K562 (cell line): Measurements from ENCODE around the gene AAGAB. TPM values are rescaled to one million over a fixed set of nuclear protein-coding genes. Genes with fewer than 3 reads are reported as not detected.

Experiments used
- ATAC-seq: fragments of 200-7000 bp; cut with Tn5 transposase; 3 replicates; pipeline ENCODE4 v1.9.1; 2020; ENCODE audit warnings: moderate library complexity
- BruUV-seq: library from RNA; stranded (reverse); fragments of 400-500 nt; replicated peaks from 2 replicates; lab custom pipeline; 2021; lab: Mats Ljungman, UMichigan
- CTCF ChIA-PET: fragments of 300-600 bp; formaldehyde crosslinking; extraction: SDS; loops from one replicate; lab custom pipeline; 2021; ENCODE audit warnings: low intra/inter-chr PET ratio; lab: Yijun Ruan, JAX
- POLR2A ChIA-PET: fragments of 300-600, 350-650 bp; sonication (Branson Sonifier 250); formaldehyde crosslinking; extraction: SDS; loops from one replicate; lab custom pipeline; 2021; ENCODE audit warnings: antibody characterized with exemption, inconsistent platforms; lab: Yijun Ruan, JAX
- DNase-seq, 4 experiments: peaks; one replicate each; pipeline versions ENCODE4 v3.0.0 to v3.0.0-alpha.2; 2011 to 2018; ENCODE audit warnings: low spot score in 3 of 4, mixed read lengths in 3 of 4; ENCODE audit errors: extremely low read depth in 1 of 4
- FAIRE-seq: peaks from 2 replicates; lab custom pipeline; 2011; peaks lifted over from hg19 to GRCh38; lab: Jason Lieb, UNC
- H2AFZ ChIP-seq: 2 replicates; pipeline ENCODE4 v1.6.0; 2011; ENCODE audit warnings: low read depth, low read length, control low read depth, inconsistent platforms
- H3K27ac ChIP-seq: fragments of 200-600 bp; 3 replicates; pipeline ENCODE4 v1.8.0; 2011; ENCODE audit warnings: low read depth, mild to moderate bottlenecking, control low read depth, inconsistent platforms, low read length, moderate library complexity, mixed read lengths; ENCODE audit errors: extremely low read depth
- H3K27me3 ChIP-seq, 2 experiments: fragments of 300-600 bp in 1 of 2; 2 replicates in 1 of 2; 3 replicates in 1 of 2; pipeline versions ENCODE4 v1.6.0 to v1.8.0; 2011; ENCODE audit warnings: inconsistent platforms in 2 of 2, low read length in 2 of 2, mild to moderate bottlenecking in 1 of 2, mixed read lengths in 1 of 2, moderate library complexity in 1 of 2; ENCODE audit not compliant: control insufficient read depth in 2 of 2, insufficient read depth in 2 of 2
- H3K36me3 ChIP-seq: fragments of 300-600 bp; 3 replicates; pipeline ENCODE4 v1.8.0; 2011; ENCODE audit warnings: mild to moderate bottlenecking, low read length, inconsistent platforms; ENCODE audit not compliant: control insufficient read depth, insufficient read depth
- H3K4me1 ChIP-seq, 2 experiments: fragments of 200-600 bp in 1 of 2; replicated peaks in 1 of 2; 2 replicates in 1 of 2; 3 replicates in 1 of 2; pipeline versions ENCODE4 v1.5.1 to v1.8.0; 2011; ENCODE audit warnings: inconsistent platforms in 2 of 2, low read length in 2 of 2, mild to moderate bottlenecking in 1 of 2, mixed read lengths in 1 of 2, moderate library complexity in 1 of 2; ENCODE audit not compliant: control insufficient read depth in 2 of 2, insufficient read depth in 2 of 2
- H3K4me2 ChIP-seq: 2 replicates; pipeline ENCODE4 v1.6.1; 2011; ENCODE audit warnings: low read length, control low read depth, inconsistent platforms, mixed read lengths; ENCODE audit not compliant: insufficient read depth
- H3K4me3 ChIP-seq: fragments of 200-600 bp; sonication (generic), shearing (Covaris generic); 2 replicates; pipeline ENCODE4 v1.5.1; 2016; ENCODE audit warnings: control low read depth, inconsistent platforms
- H3K79me2 ChIP-seq: fragments of 200-600 bp; 3 replicates; pipeline ENCODE4 v1.8.0; 2011; ENCODE audit warnings: low read length, inconsistent platforms; ENCODE audit not compliant: control insufficient read depth, insufficient read depth
- H3K9ac ChIP-seq, 2 experiments: 2 replicates each; pipeline versions ENCODE4 v1.6.0 to v1.6.1; 2011; ENCODE audit warnings: low read depth in 2 of 2, low read length in 2 of 2, control low read depth in 1 of 2, inconsistent platforms in 1 of 2, mild to moderate bottlenecking in 1 of 2, mixed read lengths in 1 of 2; ENCODE audit not compliant: insufficient read depth in 1 of 2
- H3K9me1 ChIP-seq: one replicate; pipeline ENCODE4 v1.6.0; 2011; ENCODE audit warnings: inconsistent platforms, mild to moderate bottlenecking, low read length, moderate library complexity; ENCODE audit not compliant: control insufficient read depth, insufficient read depth
- H3K9me3 ChIP-seq: replicated peaks from 2 replicates; pipeline ENCODE4 v1.5.1; 2011; ENCODE audit warnings: low read depth, low read length, inconsistent platforms; ENCODE audit not compliant: control insufficient read depth, insufficient read depth
- H4K20me1 ChIP-seq: replicated peaks from 2 replicates; pipeline ENCODE4 v1.6.1; 2011; ENCODE audit warnings: low read length, inconsistent platforms, mixed read lengths; ENCODE audit not compliant: control insufficient read depth, insufficient read depth
- COPS2 ChIP-seq: fragments of 450-650 bp; conservative IDR thresholded peaks from 2 replicates; pipeline ENCODE4 v1.6.1; 2016; ENCODE audit warnings: mild to moderate bottlenecking, moderate library complexity
- ETV6 ChIP-seq, 3 experiments: fragments of 150-350 bp in 1 of 3; sonication (generic) in 1 of 3; formaldehyde crosslinking in 1 of 3; IDR thresholded peaks; 2 replicates each; pipeline versions ENCODE4 v1.6.1 to v1.8.0; 2014 to 2022; ENCODE audit warnings: borderline replicate concordance in 2 of 3, low read depth in 2 of 3, antibody characterized with exemption in 1 of 3, low read length in 1 of 3, mild to moderate bottlenecking in 1 of 3, missing genetic modification reagents in 1 of 3
- GABPB1 ChIP-seq: sonication (generic); formaldehyde crosslinking; IDR thresholded peaks from 2 replicates; pipeline ENCODE4 v1.8.0; 2022; ENCODE audit warnings: mild to moderate bottlenecking, missing genetic modification reagents
- KDM4B ChIP-seq, 2 experiments: fragments of 450-650 bp in 1 of 2; sonication (generic) in 1 of 2; IDR thresholded peaks; 2 replicates each; pipeline ENCODE4 v1.6.1; 2016 to 2017; ENCODE audit warnings: borderline replicate concordance in 2 of 2, antibody characterized with exemption in 1 of 2, low read depth in 1 of 2, mild to moderate bottlenecking in 1 of 2
- NR2F6 ChIP-seq: fragments of 450-650 bp; formaldehyde crosslinking; IDR thresholded peaks from 2 replicates; pipeline ENCODE4 v1.4.0; 2020; ENCODE audit warnings: mild to moderate bottlenecking
- REST ChIP-seq, 2 experiments: fragments of 450-650 bp; formaldehyde crosslinking in 1 of 2; IDR thresholded peaks; 2 replicates each; pipeline versions ENCODE4 v1.4.0 to v1.6.1; 2014 to 2020; ENCODE audit warnings: mild to moderate bottlenecking in 2 of 2, borderline replicate concordance in 1 of 2, low read depth in 1 of 2
- ZBTB33 ChIP-seq: sonication (generic); formaldehyde crosslinking; IDR thresholded peaks from 2 replicates; pipeline ENCODE4 v1.8.1; 2023; ENCODE audit warnings: mild to moderate bottlenecking, missing genetic modification reagents
- ZNF354B ChIP-seq: fragments of 250-450 bp; sonication (Bioruptor Pico); IDR thresholded peaks from 2 replicates; pipeline ENCODE4 v1.4.0; 2020
- WGBS: fragments of 100-300 bp; shearing (Covaris generic); methylation state at CpG from one replicate; pipeline ENCODE4 v1.1.6; 2016; ENCODE audit warnings: low coverage, mixed read lengths; ENCODE audit not compliant: insufficient coverage; ENCODE audit errors: missing lambda C conversion rate; 5-methylcytosine and 5-hydroxymethylcytosine counted together
- in situ Hi-C: fragments of 300-500 bp; cut with MboI; formaldehyde crosslinking; loops from 4 replicates; pipeline ENCODE4 v1.15.0; 2018; ENCODE audit warnings: inconsistent platforms, mixed read lengths
- intact Hi-C: fragments of 100-400 bp; cut with micrococcal nuclease; formaldehyde crosslinking; loops from 2 replicates; pipeline ENCODE4 v1.14.2; 2022
- polyA plus RNA-seq, 8 experiments: library from polyadenylated mRNA; depleted of rRNA in 4 of 8; stranded (reverse) in 5 of 8; unstranded in 3 of 8; fragments of >200 nt; fragmentation: Nextera tagmentation in 2 of 8; fragmentation: Illumina TruSeq in 1 of 8; extraction: Ambion mirVana in 2 of 8; extraction: Trizol in 1 of 8; gene quantifications; 2 replicates each; pipeline versions ENCODE4 v1.2.1 to v1.2.3, GENCODE V29; 2011 to 2014; ENCODE audit warnings: inconsistent platforms in 1 of 8, missing spikeins in 1 of 8
- total RNA-seq, 7 experiments: library from RNA; depleted of rRNA in 6 of 7; stranded (reverse); fragments of >200 nt in 6 of 7; fragmentation: Illumina TruSeq in 2 of 7; extraction: Trizol in 2 of 7; gene quantifications; 2 replicates each; pipeline versions ENCODE4 v1.2.1 to v1.2.3, GENCODE V29; 2011 to 2021; ENCODE audit warnings: low replicate concordance in 1 of 7
- TF ChIP-seq, protein P1 (sequence below), 2 experiments: IDR thresholded peaks; 2 replicates each; pipeline ENCODE4 v1.6.1; 2011; ENCODE audit warnings: borderline replicate concordance in 1 of 2, control low read depth in 1 of 2, low read depth in 1 of 2, low read length in 1 of 2, mild to moderate bottlenecking in 1 of 2, mixed read lengths in 1 of 2, moderate library complexity in 1 of 2; ENCODE audit not compliant: insufficient read depth in 1 of 2, insufficient read length in 1 of 2, poor library complexity in 1 of 2, severe bottlenecking in 1 of 2; ENCODE audit errors: extremely low read depth in 1 of 2

AAGAB gene
- total and polyA plus RNA-seq, 9 of the 15 experiments (the other 6 are each of a cell fraction or from before 2014, with no cell fraction given): 17.8 to 109 (median 58.3) TPM

DNA sequence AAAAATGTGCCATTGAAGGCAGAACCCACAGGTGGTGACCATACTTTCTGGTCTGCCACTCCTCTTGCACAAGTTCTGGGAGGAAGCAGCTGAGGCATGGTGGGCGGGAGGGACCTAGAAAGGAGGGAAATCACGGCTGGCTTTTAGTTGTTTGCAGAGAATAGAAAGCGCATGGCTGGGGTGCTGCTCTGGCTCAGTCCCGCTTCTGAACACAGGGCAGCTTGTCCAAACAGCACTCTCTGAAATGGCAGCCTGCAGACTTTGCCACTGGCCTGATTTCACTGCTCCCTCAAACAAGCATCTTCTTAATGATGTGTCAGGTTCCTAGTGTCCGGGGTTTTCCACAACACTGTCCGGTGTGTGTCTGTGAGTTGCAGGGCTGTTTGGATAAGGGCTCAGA lies 76.7 kb downstream of the AAGAB start:
- ChIA-PET POLR2A (interaction anchor here (0.7 kb wide), 1 partner anchor 231 kb away, joined by 3 read pairs; no protein-coding TSS in a partner anchor), CTCF (no interaction called here)
- no peak overlapping the region for H3K9ac ChIP-seq
- in situ Hi-C loops (no loop called here), intact Hi-C loops (loop anchor here (10.0 kb wide), 1 partner anchor 113 kb away; the partner anchor contains the start of gene SMAD3)
- FAIRE-seq (no peak), ATAC-seq (no peak), DNase-seq (no peak)
- no peaks in the 10 kb centered on the region for H3K27me3 ChIP-seq
- H3K4me2 ChIP-seq: no peak overlapping the region
- peaks cover 17 to 20% of the 10 kb centered on the region in 2 experiments for H3K4me1 ChIP-seq
- no peak overlapping the region for H3K4me3 ChIP-seq
- peaks cover 5% of the 10 kb centered on the region for H3K9me1 ChIP-seq
- no TSS peak for BruUV-seq
- no peaks in the 10 kb centered on the region for H3K79me2 ChIP-seq
- 86% methylated on average over 6 of the region's 6 CpGs for WGBS
- peaks cover 39% of the 10 kb centered on the region; the same call in 2 of the 3 replicates for H3K36me3 ChIP-seq
- peaks cover 20% of the 10 kb centered on the region; the same call in 1 of the 2 replicates for H4K20me1 ChIP-seq
- no peaks in the 10 kb centered on the region for H3K9me3 ChIP-seq
- no peak overlapping the region for H3K27ac ChIP-seq
- no peak overlapping the region for H2AFZ ChIP-seq
- TF ChIP-seq REST (IDR thresholded peaks at IDR 0.05; ENCODE audit: borderline replicate concordance): no peak
- no peak for TF ChIP-seq REST (CRISPR knock-in tag; IDR thresholded peaks at IDR 0.05; ENCODE audit: low read depth)
- no peak for TF ChIP-seq KDM4B (IDR thresholded peaks at IDR 0.05; ENCODE audit: borderline replicate concordance in 2 of 2, low read depth in 1 of 2)
- TF ChIP-seq, protein P1, sequence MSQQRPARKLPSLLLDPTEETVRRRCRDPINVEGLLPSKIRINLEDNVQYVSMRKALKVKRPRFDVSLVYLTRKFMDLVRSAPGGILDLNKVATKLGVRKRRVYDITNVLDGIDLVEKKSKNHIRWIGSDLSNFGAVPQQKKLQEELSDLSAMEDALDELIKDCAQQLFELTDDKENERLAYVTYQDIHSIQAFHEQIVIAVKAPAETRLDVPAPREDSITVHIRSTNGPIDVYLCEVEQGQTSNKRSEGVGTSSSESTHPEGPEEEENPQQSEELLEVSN (IDR thresholded peaks at IDR 0.05; ENCODE audit: borderline replicate concordance in 1 of 2, extremely low read depth in 1 of 2, insufficient read depth in 1 of 2, insufficient read length in 1 of 2, low read depth in 1 of 2, low read length in 1 of 2, poor library complexity in 1 of 2, severe bottlenecking in 1 of 2): no peak
- no peak for TF ChIP-seq NR2F6 (CRISPR knock-in tag)
- TF ChIP-seq GABPB1 (CRISPR knock-in tag): no peak
- no peak for TF ChIP-seq COPS2
- TF ChIP-seq ZBTB33 (CRISPR knock-in tag): no peak
- TF ChIP-seq ETV6 (IDR thresholded peaks at IDR 0.05; ENCODE audit: borderline replicate concordance in 1 of 2, low read depth in 2 of 2, low read length in 1 of 2): no peak
- no peak for TF ChIP-seq ETV6 (CRISPR knock-in tag; IDR thresholded peaks at IDR 0.05; ENCODE audit: borderline replicate concordance)
- TF ChIP-seq ZNF354B (CRISPR knock-in tag): no peak
